ENCODE results near the gene TMEM150B.

DNA sequence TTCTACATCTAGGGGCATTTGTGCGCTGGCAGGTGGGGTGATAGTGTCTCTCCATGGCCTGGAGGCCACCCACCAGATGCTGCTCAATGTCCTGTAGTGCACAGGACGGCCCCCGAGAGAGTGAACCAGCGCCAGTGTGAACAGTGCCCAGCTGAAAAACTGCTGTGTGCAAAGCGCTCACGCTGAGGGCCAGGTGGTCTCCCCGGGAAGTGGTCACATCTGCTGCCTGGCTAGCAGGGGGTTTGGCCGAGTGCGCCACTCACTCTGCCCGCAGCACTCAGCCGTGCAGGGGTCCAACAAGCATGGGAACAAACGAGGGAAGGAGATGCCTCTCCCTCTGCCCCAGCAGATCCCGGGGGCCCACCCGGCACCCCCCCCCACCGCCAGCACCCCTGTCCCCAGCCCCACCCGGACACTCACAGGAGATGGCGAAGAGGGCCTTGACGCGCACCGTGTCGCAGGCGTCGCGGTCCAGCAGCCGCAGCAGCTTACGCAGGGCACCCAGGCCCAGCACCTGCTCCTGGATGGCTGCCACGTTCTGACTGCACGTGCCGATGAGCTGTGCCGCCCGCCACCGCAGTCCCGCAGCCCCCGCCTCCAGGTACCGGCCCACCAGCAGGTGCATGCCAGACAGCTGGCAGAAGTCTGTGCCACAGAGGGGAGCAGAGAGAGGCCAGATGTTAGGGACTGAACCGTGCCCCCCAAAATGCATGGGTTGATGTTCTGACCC lies 51.0 kb downstream of the TMEM150B start:
- TF ChIP-seq CTCF (conservative IDR thresholded peaks at IDR 0.05; ENCODE audit: low read depth, low read length): no peak
- TF ChIP-seq BHLHE40 (IDR thresholded peaks at IDR 0.05; ENCODE audit: low read depth, low read length): no peak
- no peak for TF ChIP-seq USF2 (IDR thresholded peaks at IDR 0.05; ENCODE audit: low read depth, low read length)
- TF ChIP-seq CEBPB (IDR thresholded peaks at IDR 0.05; ENCODE audit: low read depth, low read length): no peak
- no peak for TF ChIP-seq MAFK (IDR thresholded peaks at IDR 0.05; ENCODE audit: low read depth, low read length)
- no peak for TF ChIP-seq RFX5 (IDR thresholded peaks at IDR 0.05; ENCODE audit: low read depth, low read length)
- no peak for TF ChIP-seq NFE2L2 (IDR thresholded peaks at IDR 0.05; ENCODE audit: low read depth, low read length)
- no peak for TF ChIP-seq POLR2A (IDR thresholded peaks at IDR 0.05; ENCODE audit: low read depth, low read length)
- no peak for TF ChIP-seq MAZ (IDR thresholded peaks at IDR 0.05; ENCODE audit: borderline replicate concordance, low read depth, low read length)
- no peak for TF ChIP-seq RAD21 (IDR thresholded peaks at IDR 0.05; ENCODE audit: low read length)
- TF ChIP-seq FOS (IDR thresholded peaks at IDR 0.05; ENCODE audit: low read depth, low read length): no peak
- TF ChIP-seq CHD1 (IDR thresholded peaks at IDR 0.05; ENCODE audit: low read depth, low read length): no peak
- no peak for TF ChIP-seq SMC3 (IDR thresholded peaks at IDR 0.05; ENCODE audit: low read depth, low read length)

Measured in IMR-90 (cell line).